Measurements from ENCODE around the gene ARHGAP4.

ARHGAP4 gene

DNA sequence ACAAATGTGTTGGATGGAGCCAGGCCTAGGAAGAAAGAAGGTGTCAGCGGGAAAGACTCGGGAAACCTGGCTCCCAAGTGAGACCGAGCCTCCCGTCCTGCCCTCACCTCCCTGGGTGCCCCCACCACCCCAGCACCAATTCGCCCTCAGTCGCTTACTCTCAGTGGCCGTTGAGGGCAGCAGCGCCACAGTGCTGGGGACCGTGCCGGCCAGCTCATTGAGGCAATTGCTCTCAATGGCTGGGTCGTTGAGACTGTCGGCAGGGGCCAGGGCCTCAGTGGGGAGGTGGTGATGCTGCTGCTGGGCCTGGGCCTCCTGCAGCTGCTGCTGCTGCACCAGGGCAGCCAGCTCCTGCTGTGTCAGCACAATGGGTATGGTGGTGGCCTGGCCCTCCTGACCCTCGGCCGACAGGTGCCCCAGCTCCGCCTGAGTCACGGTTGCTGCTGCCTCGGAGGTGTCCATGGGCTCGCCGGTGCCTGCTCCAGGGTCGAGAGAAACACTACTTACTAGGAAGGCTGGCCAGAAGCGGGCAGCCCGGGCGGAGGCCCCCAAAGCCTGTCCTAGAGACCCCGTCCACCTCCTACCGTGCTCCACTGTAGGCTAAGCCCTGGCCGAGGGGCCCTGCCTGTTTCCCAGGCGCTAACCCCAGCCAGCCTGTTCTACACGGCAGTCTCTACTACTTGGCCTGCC lies 25.8 kb upstream of the ARHGAP4 start:
- FAIRE-seq (no peak), DNase-seq (ENCODE audit: insufficient read length) (no peak)
- TF ChIP-seq POLR2A (IDR thresholded peaks at IDR 0.05; ENCODE audit: low read depth, low read length): no peak
- TF ChIP-seq TAF1 (IDR thresholded peaks at IDR 0.05; ENCODE audit: borderline replicate concordance, low read depth, low read length): no peak
- TF ChIP-seq POLR2AphosphoS5 (IDR thresholded peaks at IDR 0.05; ENCODE audit: low read depth, low read length): no peak

GRCh38 chrX:153950127-153950526 lies 24.1 kb upstream of the ARHGAP4 start:
- FAIRE-seq (no peak), DNase-seq (ENCODE audit: insufficient read length) (no peak)
- TF ChIP-seq POLR2A (IDR thresholded peaks at IDR 0.05; ENCODE audit: low read depth, low read length): no peak; the same call in 1 of the 2 replicates
- no peak for TF ChIP-seq TAF1 (IDR thresholded peaks at IDR 0.05; ENCODE audit: borderline replicate concordance, low read depth, low read length)
- no peak for TF ChIP-seq POLR2AphosphoS5 (IDR thresholded peaks at IDR 0.05; ENCODE audit: low read depth, low read length)

GRCh38 chrX:153948847-153949805 lies 23.1 kb upstream of the ARHGAP4 start:
- FAIRE-seq: no peak

GRCh38 chrX:153948002-153948466 lies 22.0 kb upstream of the ARHGAP4 start:
- DNase-seq (ENCODE audit: insufficient read length): no peak
- TF ChIP-seq TAF1 (IDR thresholded peaks at IDR 0.05; ENCODE audit: borderline replicate concordance, low read depth, low read length) (no peak), POLR2AphosphoS5 (IDR thresholded peaks at IDR 0.05; ENCODE audit: low read depth, low read length) (0 out of 2 replicates have a peak, but pooled peaks have one; percentile 21)
- no peak for FAIRE-seq

More at GRCh38 chrX:153948847-153949805, 23.1 kb upstream of the ARHGAP4 start:
- no peak for DNase-seq (ENCODE audit: insufficient read length)
- TF ChIP-seq TAF1 (IDR thresholded peaks at IDR 0.05; ENCODE audit: borderline replicate concordance, low read depth, low read length) (no peak), POLR2A (IDR thresholded peaks at IDR 0.05; ENCODE audit: low read depth, low read length) (no peak)

DNA sequence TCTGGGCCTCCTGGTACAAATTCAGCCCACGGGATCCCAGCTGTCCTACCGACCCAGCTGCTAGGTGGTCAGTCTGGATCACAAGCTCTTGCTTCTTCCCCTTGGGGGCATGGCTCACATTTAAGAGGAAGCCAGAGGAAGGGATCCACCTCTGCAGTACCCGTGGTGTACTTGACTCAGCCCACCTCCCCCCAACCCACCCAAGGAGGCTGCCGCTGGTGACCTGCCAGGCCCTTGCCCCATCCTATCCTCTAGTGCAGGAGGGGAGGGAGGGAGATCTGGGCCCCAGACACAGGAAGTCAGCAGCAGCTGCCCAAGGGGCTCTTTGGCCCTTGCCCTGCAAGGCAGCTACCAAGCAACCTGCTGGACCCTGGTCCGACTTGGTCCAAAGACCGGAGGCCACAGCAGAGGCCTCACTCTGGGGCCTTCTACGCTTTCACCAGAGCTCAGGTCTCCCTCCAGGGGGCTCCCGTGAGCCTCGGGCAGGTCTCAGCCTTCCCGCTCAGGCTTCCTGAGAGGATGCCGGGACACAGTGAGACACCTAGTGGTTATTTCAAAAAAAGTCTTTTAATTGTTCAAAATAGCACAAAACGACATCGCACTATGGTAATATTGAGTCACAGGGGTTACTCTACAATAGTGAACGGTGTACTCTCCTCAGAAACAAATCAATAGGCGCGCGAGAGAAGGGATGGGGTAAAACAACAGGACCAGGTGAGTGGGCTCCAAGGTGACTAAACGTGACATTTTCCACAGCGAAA lies 21.1 kb upstream of the ARHGAP4 start:
- FAIRE-seq (peak; percentile 88), DNase-seq (ENCODE audit: insufficient read length) (peak; percentile 93)
- TF ChIP-seq TAF1 (IDR thresholded peaks at IDR 0.05; ENCODE audit: borderline replicate concordance, low read depth, low read length): no peak
- 0 out of 2 replicates have a peak, but pooled peaks have one; percentile 22 for TF ChIP-seq POLR2A (IDR thresholded peaks at IDR 0.05; ENCODE audit: low read depth, low read length)

- DNase-seq (ENCODE audit: insufficient read length) (no peak), FAIRE-seq (no peak)
Observed at GRCh38 chrX:153945956-153946943, 20.2 kb upstream of the ARHGAP4 start.

DNA sequence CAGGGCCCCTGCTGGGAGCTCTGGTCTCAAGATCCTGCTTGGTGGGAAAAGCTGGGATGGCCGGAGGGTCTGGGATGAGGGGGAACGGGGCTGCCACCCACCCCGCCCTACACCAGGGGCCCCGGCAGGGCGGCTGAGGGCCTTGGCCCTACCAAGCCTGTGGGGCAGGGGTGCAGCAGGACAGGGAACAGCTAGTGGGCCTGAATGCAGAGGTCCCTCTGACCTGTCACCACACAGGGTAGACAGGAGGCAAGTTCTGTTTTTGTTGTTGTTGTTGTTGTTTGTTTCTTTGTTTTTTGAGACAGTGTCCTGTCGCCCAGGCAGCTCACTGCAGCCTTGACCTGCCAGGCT lies 18.7 kb upstream of the ARHGAP4 start:
- TF ChIP-seq POLR2A (IDR thresholded peaks at IDR 0.05; ENCODE audit: low read depth, low read length) (no peak), TAF1 (IDR thresholded peaks at IDR 0.05; ENCODE audit: borderline replicate concordance, low read depth, low read length) (no peak)
- FAIRE-seq (no peak), DNase-seq (ENCODE audit: insufficient read length) (no peak)

More at GRCh38 chrX:153945956-153946943, 20.2 kb upstream of the ARHGAP4 start:
- TF ChIP-seq TAF1 (IDR thresholded peaks at IDR 0.05; ENCODE audit: borderline replicate concordance, low read depth, low read length) (no peak), POLR2AphosphoS5 (IDR thresholded peaks at IDR 0.05; ENCODE audit: low read depth, low read length) (0 out of 2 replicates have a peak, but pooled peaks have one; percentile 35), POLR2A (IDR thresholded peaks at IDR 0.05; ENCODE audit: low read depth, low read length) (0 out of 2 replicates have a peak, but pooled peaks have one; percentile 6)

- DNase-seq (ENCODE audit: insufficient read length): no peak
- TF ChIP-seq POLR2A (IDR thresholded peaks at IDR 0.05; ENCODE audit: low read depth, low read length): no peak
- TF ChIP-seq POLR2AphosphoS5 (IDR thresholded peaks at IDR 0.05; ENCODE audit: low read depth, low read length): no peak
- no peak for TF ChIP-seq TAF1 (IDR thresholded peaks at IDR 0.05; ENCODE audit: borderline replicate concordance, low read depth, low read length)
- no peak for FAIRE-seq
Observed at GRCh38 chrX:153944140-153944799, 18.2 kb upstream of the ARHGAP4 start, which contains the start of gene RENBP. TSS of gene RENBP (minus strand) at chrX:153944643. CDS start at chrX:153944610, 33 bp downstream.

DNA sequence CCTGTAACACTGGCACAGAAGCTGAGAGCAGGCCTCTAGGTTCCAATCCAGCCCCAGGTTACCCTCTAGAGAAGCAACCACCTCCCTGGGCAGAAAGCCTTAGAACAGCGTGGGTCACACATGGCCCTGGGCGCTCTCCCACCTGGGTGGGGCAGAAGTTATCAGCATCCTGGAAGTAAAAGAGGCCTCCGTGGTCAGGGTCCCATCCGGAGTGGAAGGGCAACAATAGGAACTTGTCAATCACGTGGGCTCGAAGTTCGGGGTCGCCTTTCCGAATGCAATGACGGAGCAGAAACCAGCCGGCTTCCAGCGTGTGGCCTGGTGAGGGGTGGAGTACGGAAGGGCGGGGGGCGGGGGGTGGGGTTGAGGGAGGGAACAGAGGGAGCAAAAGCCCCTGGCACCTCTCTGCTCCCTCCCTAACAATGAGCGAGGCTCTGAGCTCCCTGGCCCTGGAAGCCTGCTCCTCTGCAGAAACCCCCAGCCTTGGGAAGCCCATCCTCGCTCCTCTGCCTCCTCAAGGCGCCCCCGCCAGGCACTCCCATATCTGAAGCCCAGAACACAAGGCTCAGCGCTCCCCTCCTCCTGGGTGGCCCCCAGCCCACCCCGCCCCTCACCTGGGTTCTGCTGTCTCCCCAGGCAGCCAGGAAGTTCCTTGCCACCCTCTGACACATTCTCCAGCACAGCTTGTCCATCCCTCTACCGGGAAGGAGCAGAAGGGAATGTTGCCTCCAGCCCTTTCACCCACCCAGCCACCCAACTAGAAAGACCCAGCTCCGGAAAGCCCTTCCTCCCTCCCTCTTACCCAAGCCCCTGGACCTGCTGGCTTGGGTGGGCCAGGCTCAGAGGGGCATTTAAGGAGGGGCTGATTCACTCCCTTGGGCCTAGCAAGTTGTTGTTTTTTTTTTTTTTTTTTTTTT lies 15.5 kb upstream of the ARHGAP4 start:
- no peak for TF ChIP-seq TAF1 (IDR thresholded peaks at IDR 0.05; ENCODE audit: borderline replicate concordance, low read depth, low read length)
- TF ChIP-seq POLR2A (IDR thresholded peaks at IDR 0.05; ENCODE audit: low read depth, low read length): no peak
- TF ChIP-seq POLR2AphosphoS5 (IDR thresholded peaks at IDR 0.05; ENCODE audit: low read depth, low read length): no peak
- FAIRE-seq: no peak
- DNase-seq (ENCODE audit: insufficient read length): no peak
